HepG2 (cell line): ENCODE data around the gene HBQ1. TPM values are rescaled to one million over a fixed set of nuclear protein-coding genes. Genes with fewer than 3 reads are reported as not detected.

Source experiments
- BCL3 ChIP-seq: sonication (generic); formaldehyde crosslinking; IDR thresholded peaks from 2 replicates; pipeline ENCODE4 v1.5.1; 2020; ENCODE audit warnings: mild to moderate bottlenecking, missing genetic modification reagents, moderate library complexity
- ERF ChIP-seq: IDR thresholded peaks from 2 replicates; pipeline ENCODE4 v1.6.1; 2018; ENCODE audit warnings: missing biosample characterization, missing genetic modification reagents
- FOXA1 ChIP-seq, 2 experiments: fragments of 450-650 bp in 1 of 2; sonication (generic) in 1 of 2; formaldehyde crosslinking in 1 of 2; IDR thresholded peaks; 2 replicates each; pipeline versions ENCODE4 v1.4.0 to v1.6.1; 2016 to 2020; ENCODE audit warnings: missing genetic modification reagents in 1 of 2
- NKX3-1 ChIP-seq: sonication (generic); formaldehyde crosslinking; IDR thresholded peaks from 2 replicates; pipeline ENCODE4 v1.5.0; 2020; ENCODE audit warnings: missing genetic modification reagents
- NR2F1 ChIP-seq, 2 experiments: fragments of 450-650 bp in 1 of 2; formaldehyde crosslinking in 1 of 2; IDR thresholded peaks; 2 replicates each; pipeline versions ENCODE4 v1.5.0 to v1.6.1; 2016 to 2020; ENCODE audit warnings: mild to moderate bottlenecking in 1 of 2, missing compliant biosample characterization in 1 of 2, missing genetic modification reagents in 1 of 2, moderate library complexity in 1 of 2
- PHF8 ChIP-seq: sonication (generic); formaldehyde crosslinking; IDR thresholded peaks from 2 replicates; pipeline ENCODE4 v1.5.0; 2020; ENCODE audit warnings: missing genetic modification reagents
- PLRG1 ChIP-seq: fragments of 450-650 bp; conservative IDR thresholded peaks from 2 replicates; pipeline ENCODE4 v1.6.1; 2016
- REXO4 ChIP-seq: sonication (generic); formaldehyde crosslinking; IDR thresholded peaks from 2 replicates; pipeline ENCODE4 v1.8.0; 2022; ENCODE audit warnings: missing genetic modification reagents, mild to moderate bottlenecking, borderline replicate concordance
- RFXANK ChIP-seq: IDR thresholded peaks from 2 replicates; pipeline ENCODE4 v1.6.1; 2016
- STAG1 ChIP-seq: sonication (generic); formaldehyde crosslinking; IDR thresholded peaks from 2 replicates; pipeline ENCODE4 v1.4.0; 2020; ENCODE audit warnings: missing genetic modification reagents
- ZBTB42 ChIP-seq: sonication (generic); formaldehyde crosslinking; IDR thresholded peaks from 2 replicates; pipeline ENCODE4 v1.5.0; 2020; ENCODE audit warnings: mild to moderate bottlenecking, missing genetic modification reagents
- ZBTB7A ChIP-seq: sonication (generic); formaldehyde crosslinking; IDR thresholded peaks from 2 replicates; pipeline ENCODE4 v1.8.0; 2022; ENCODE audit warnings: mild to moderate bottlenecking, missing genetic modification reagents
- ZNF12 ChIP-seq: sonication (generic); formaldehyde crosslinking; IDR thresholded peaks from 2 replicates; pipeline ENCODE4 v1.5.0; 2020; ENCODE audit warnings: missing genetic modification reagents
- ZNF329 ChIP-seq: sonication (generic); formaldehyde crosslinking; IDR thresholded peaks from 2 replicates; pipeline ENCODE4 v1.9.0; 2021; ENCODE audit warnings: low read depth, mild to moderate bottlenecking, missing genetic modification reagents
- ZNF414 ChIP-seq: sonication (generic); formaldehyde crosslinking; IDR thresholded peaks from 2 replicates; pipeline ENCODE4 v1.5.0; 2020; ENCODE audit warnings: missing genetic modification reagents
- ZNF556 ChIP-seq: sonication (generic); formaldehyde crosslinking; IDR thresholded peaks from 2 replicates; pipeline ENCODE4 v1.4.0; 2020; ENCODE audit warnings: mild to moderate bottlenecking, missing genetic modification reagents, borderline replicate concordance
- ZNF576 ChIP-seq: sonication (generic); formaldehyde crosslinking; IDR thresholded peaks from 2 replicates; pipeline ENCODE4 v1.4.0; 2020; ENCODE audit warnings: mild to moderate bottlenecking, missing genetic modification reagents
- ZNF652 ChIP-seq: IDR thresholded peaks from 2 replicates; pipeline ENCODE4 v1.6.1; 2016; ENCODE audit warnings: low read depth, borderline replicate concordance
- ZNF670 ChIP-seq: sonication (generic); formaldehyde crosslinking; IDR thresholded peaks from 2 replicates; pipeline ENCODE4 v1.8.0; 2022; ENCODE audit warnings: mild to moderate bottlenecking, missing genetic modification reagents, borderline replicate concordance
- ZNF720 ChIP-seq: sonication (generic); formaldehyde crosslinking; IDR thresholded peaks from 2 replicates; pipeline ENCODE4 v1.4.0; 2020; ENCODE audit warnings: missing genetic modification reagents
- ZNF746 ChIP-seq: sonication (generic); formaldehyde crosslinking; IDR thresholded peaks from 2 replicates; pipeline ENCODE4 v1.8.0; 2022; ENCODE audit warnings: mild to moderate bottlenecking, missing genetic modification reagents
- ZNF75D ChIP-seq: sonication (generic); formaldehyde crosslinking; IDR thresholded peaks from 2 replicates; pipeline ENCODE4 v1.8.1; 2023; ENCODE audit warnings: missing genetic modification reagents, mild to moderate bottlenecking, borderline replicate concordance
- ZNF781 ChIP-seq: sonication (generic); formaldehyde crosslinking; IDR thresholded peaks from 2 replicates; pipeline ENCODE4 v1.5.1; 2020; ENCODE audit warnings: borderline replicate concordance, mild to moderate bottlenecking, missing genetic modification reagents; ENCODE audit errors: not compliant biosample characterization
- ZNF83 ChIP-seq: sonication (generic); formaldehyde crosslinking; IDR thresholded peaks from 2 replicates; pipeline ENCODE4 v1.4.0; 2020; ENCODE audit warnings: missing genetic modification reagents, mild to moderate bottlenecking, borderline replicate concordance
- polyA plus RNA-seq, 8 experiments: library from polyadenylated mRNA; depleted of rRNA in 3 of 8; stranded (reverse) in 7 of 8; unstranded in 1 of 8; fragments of >200 nt; fragmentation: Illumina TruSeq in 4 of 8; extraction: Trizol in 4 of 8; gene quantifications; 2 replicates each; pipeline versions ENCODE4 v1.2.1 to v1.2.3, GENCODE V29; 2011 to 2016; ENCODE audit warnings: low read depth in 4 of 8, missing spikeins in 1 of 8, mixed read lengths in 1 of 8; ENCODE audit not compliant: insufficient read depth in 1 of 8
- total RNA-seq, 5 experiments: library from RNA; depleted of rRNA; stranded (reverse); fragments of >200 nt; fragmentation: Illumina TruSeq; extraction: Trizol; gene quantifications; 2 replicates each; pipeline ENCODE4 v1.2.3, GENCODE V29; 2016; ENCODE audit warnings: low read depth in 1 of 5
- TF ChIP-seq, protein P1 (sequence below): fragments of 450-650 bp; IDR thresholded peaks from 2 replicates; pipeline ENCODE4 v1.6.1; 2016

The HBQ1 gene
- total and polyA plus RNA-seq, 2 of the 13 experiments (the other 11 are each of a cell fraction or from before 2014, with no cell fraction given), result 4.9 to 7.4 TPM

- TF ChIP-seq ZNF652 (CRISPR knock-in tag) (no peak), BCL3 (CRISPR knock-in tag) (peak; percentile 99), ZNF670 (peak; percentile 44; the same call in 1 of the 2 replicates), ZNF12 (CRISPR knock-in tag) (peak; percentile 82), ZNF720 (CRISPR knock-in tag) (peak; percentile 75), ZNF75D (CRISPR knock-in tag) (peak; percentile 96; the same call in 1 of the 2 replicates), ZBTB42 (CRISPR knock-in tag) (peak; percentile 98), PHF8 (CRISPR knock-in tag) (peak; percentile 65; the same call in 1 of the 2 replicates), ZNF746 (CRISPR knock-in tag) (peak; percentile 96), STAG1 (CRISPR knock-in tag) (peak; percentile 91), ZNF83 (CRISPR knock-in tag) (peak; percentile 95; the same call in 1 of the 2 replicates), RFXANK (CRISPR knock-in tag) (0 out of 2 replicates have a peak, but pooled peaks have one; percentile 45), PLRG1 (no peak), ZNF329 (peak; percentile 94), NKX3-1 (CRISPR knock-in tag) (peak; percentile 98), ZNF414 (CRISPR knock-in tag) (peak; percentile 98; the same call in 1 of the 2 replicates), FOXA1 (IDR thresholded peaks at IDR 0.05) (no peak), FOXA1 (CRISPR knock-in tag; IDR thresholded peaks at IDR 0.05) (0 out of 2 replicates have a peak, but pooled peaks have one; percentile 32), NR2F1 (CRISPR knock-in tag; IDR thresholded peaks at IDR 0.05) (no peak), ZBTB7A (CRISPR knock-in tag) (peak; percentile 98), REXO4 (CRISPR knock-in tag) (peak; percentile 97), ZNF781 (CRISPR knock-in tag) (peak; percentile 84), ZNF556 (CRISPR knock-in tag) (peak; percentile 51; the same call in 1 of the 2 replicates), ZNF576 (CRISPR knock-in tag) (peak; percentile 97; the same call in 1 of the 2 replicates), ERF (peak; percentile 98)
- TF ChIP-seq, protein P1, sequence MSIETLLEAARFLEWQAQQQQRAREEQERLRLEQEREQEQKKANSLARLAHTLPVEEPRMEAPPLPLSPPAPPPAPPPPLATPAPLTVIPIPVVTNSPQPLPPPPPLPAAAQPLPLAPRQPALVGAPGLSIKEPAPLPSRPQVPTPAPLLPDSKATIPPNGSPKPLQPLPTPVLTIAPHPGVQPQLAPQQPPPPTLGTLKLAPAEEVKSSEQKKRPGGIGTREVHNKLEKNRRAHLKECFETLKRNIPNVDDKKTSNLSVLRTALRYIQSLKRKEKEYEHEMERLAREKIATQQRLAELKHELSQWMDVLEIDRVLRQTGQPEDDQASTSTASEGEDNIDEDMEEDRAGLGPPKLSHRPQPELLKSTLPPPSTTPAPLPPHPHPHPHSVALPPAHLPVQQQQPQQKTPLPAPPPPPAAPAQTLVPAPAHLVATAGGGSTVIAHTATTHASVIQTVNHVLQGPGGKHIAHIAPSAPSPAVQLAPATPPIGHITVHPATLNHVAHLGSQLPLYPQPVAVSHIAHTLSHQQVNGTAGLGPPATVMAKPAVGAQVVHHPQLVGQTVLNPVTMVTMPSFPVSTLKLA, result no peak
Measured at GRCh38 chr16:180681-181564, 664 bp downstream of the HBQ1 start (continued).
